Stomach smooth muscle (tissue), 2 donors: ENCODE measurements around the gene IFTAP.

Experiments used
- H3K27ac ChIP-seq: one replicate; pipeline ENCODE4 v1.7.0; 2013; ENCODE audit warnings: mild to moderate bottlenecking, low read length, inconsistent platforms
- H3K27me3 ChIP-seq, 2 donors: one replicate each; pipeline ENCODE4 v1.7.0; 2013; ENCODE audit warnings: low read length in 2 of 2; ENCODE audit not compliant: insufficient read depth in 2 of 2, control insufficient read depth in 1 of 2
- H3K36me3 ChIP-seq, 2 donors: one replicate each; pipeline ENCODE4 v1.7.0; 2013; ENCODE audit warnings: low read length in 2 of 2; ENCODE audit not compliant: control insufficient read depth in 2 of 2, insufficient read depth in 2 of 2
- H3K4me1 ChIP-seq: one replicate; pipeline ENCODE4 v1.7.0; 2013; ENCODE audit warnings: low read length; ENCODE audit not compliant: control insufficient read depth, insufficient read depth
- H3K4me3 ChIP-seq, 2 donors: one replicate each; pipeline ENCODE4 v1.7.0; 2013; ENCODE audit warnings: low read length in 2 of 2
- H3K9ac ChIP-seq, 2 donors: one replicate each; pipeline ENCODE4 v1.7.0; 2013; ENCODE audit warnings: low read length in 2 of 2, mild to moderate bottlenecking in 1 of 2
- H3K9me3 ChIP-seq, 2 donors: one replicate each; pipeline ENCODE4 v1.7.0; 2013; ENCODE audit warnings: low read length in 2 of 2; ENCODE audit not compliant: control insufficient read depth in 2 of 2
- donor health status: healthy.
- donor health status: Pancreatic carcinoma.

IFTAP gene

GRCh38 chr11:36619502-36619901, 25.2 kb downstream of the IFTAP start:
- peak overlapping the region; percentile 38 to 64 for H3K4me3 ChIP-seq
- peak overlapping the region; percentile 41 for H3K27ac ChIP-seq
- H3K27me3 ChIP-seq: no peaks in the 10 kb centered on the region
- no peaks in the 10 kb centered on the region for H3K36me3 ChIP-seq
- H3K4me1 ChIP-seq: peaks cover 5% of the 10 kb centered on the region
- no peaks in the 10 kb centered on the region for H3K9me3 ChIP-seq
- peak overlapping the region; percentile 12 to 47 for H3K9ac ChIP-seq

- Histone ChIP-seq H3K27ac (no peak overlapping the region), H3K4me1 (peaks cover 5% of the 10 kb centered on the region), H3K27me3 (no peaks in the 10 kb centered on the region), H3K4me3 (no peak overlapping the region), H3K9me3 (no peaks in the 10 kb centered on the region), H3K36me3 (no peaks in the 10 kb centered on the region), H3K9ac (no peak overlapping the region)
These were observed 25.9 kb downstream of the IFTAP start for GRCh38 chr11:36620246-36620645.

- Histone ChIP-seq H3K27ac (no peak overlapping the region), H3K4me1 (peaks cover 5% of the 10 kb centered on the region), H3K9me3 (no peaks in the 10 kb centered on the region), H3K4me3 (no peak overlapping the region), H3K9ac (no peak overlapping the region), H3K27me3 (no peaks in the 10 kb centered on the region), H3K36me3 (no peaks in the 10 kb centered on the region)
These were observed 28.3 kb downstream of the IFTAP start for GRCh38 chr11:36622431-36623136.

GRCh38 chr11:36623494-36623893, 29.2 kb downstream of the IFTAP start:
- H3K27ac ChIP-seq: no peak overlapping the region
- H3K9ac ChIP-seq: no peak overlapping the region
- peaks cover 3% of the 10 kb centered on the region for H3K4me1 ChIP-seq
- no peaks in the 10 kb centered on the region for H3K27me3 ChIP-seq
- no peak overlapping the region for H3K4me3 ChIP-seq
- H3K9me3 ChIP-seq: no peaks in the 10 kb centered on the region
- no peaks in the 10 kb centered on the region for H3K36me3 ChIP-seq

- no peaks in the 10 kb centered on the region for H3K4me1 ChIP-seq
- no peak overlapping the region for H3K27ac ChIP-seq
These were observed 32.7 kb downstream of the IFTAP start for GRCh38 chr11:36627006-36627405.

GRCh38 chr11:36627471-36627870, 33.2 kb downstream of the IFTAP start:
- Histone ChIP-seq H3K36me3 (no peaks in the 10 kb centered on the region), H3K4me3 (no peak overlapping the region), H3K9ac (no peak overlapping the region), H3K9me3 (no peaks in the 10 kb centered on the region), H3K27ac (no peak overlapping the region), H3K4me1 (no peaks in the 10 kb centered on the region), H3K27me3 (no peaks in the 10 kb centered on the region)

More at GRCh38 chr11:36627006-36627405, 32.7 kb downstream of the IFTAP start:
- no peaks in the 10 kb centered on the region for H3K9me3 ChIP-seq
- H3K4me3 ChIP-seq: no peak overlapping the region
- no peaks in the 10 kb centered on the region for H3K36me3 ChIP-seq
- H3K27me3 ChIP-seq: no peaks in the 10 kb centered on the region
- H3K9ac ChIP-seq: no peak overlapping the region

- Histone ChIP-seq H3K27ac (no peak overlapping the region), H3K27me3 (no peaks in the 10 kb centered on the region), H3K4me3 (no peak overlapping the region), H3K9me3 (no peaks in the 10 kb centered on the region), H3K4me1 (no peaks in the 10 kb centered on the region), H3K9ac (no peak overlapping the region), H3K36me3 (no peaks in the 10 kb centered on the region)
These were observed 33.8 kb downstream of the IFTAP start for GRCh38 chr11:36628141-36628540.

GRCh38 chr11:36628765-36629244, 34.5 kb downstream of the IFTAP start:
- H3K4me3 ChIP-seq: no peak overlapping the region
- H3K27ac ChIP-seq: no peak overlapping the region
- no peaks in the 10 kb centered on the region for H3K4me1 ChIP-seq
- no peaks in the 10 kb centered on the region for H3K27me3 ChIP-seq
- H3K9me3 ChIP-seq: no peaks in the 10 kb centered on the region
- no peaks in the 10 kb centered on the region for H3K36me3 ChIP-seq
- H3K9ac ChIP-seq: peak overlapping the region in 1 of 2 donors; percentile 21

GRCh38 chr11:36631774-36632173, 37.5 kb downstream of the IFTAP start:
- H3K4me3 ChIP-seq: no peak overlapping the region
- no peaks in the 10 kb centered on the region for H3K36me3 ChIP-seq
- H3K9ac ChIP-seq: no peak overlapping the region
- H3K27me3 ChIP-seq: no peaks in the 10 kb centered on the region
- H3K9me3 ChIP-seq: no peaks in the 10 kb centered on the region
- no peaks in the 10 kb centered on the region for H3K4me1 ChIP-seq
- H3K27ac ChIP-seq: no peak overlapping the region

GRCh38 chr11:36635066-36635862, 41.0 kb downstream of the IFTAP start:
- Histone ChIP-seq H3K4me1 (no peaks in the 10 kb centered on the region), H3K4me3 (no peak overlapping the region), H3K9ac (peak overlapping the region; percentile 1 to 6), H3K9me3 (no peaks in the 10 kb centered on the region), H3K27me3 (no peaks in the 10 kb centered on the region), H3K27ac (peak overlapping the region; percentile 56), H3K36me3 (no peaks in the 10 kb centered on the region)

GRCh38 chr11:36638556-36638955, 44.3 kb downstream of the IFTAP start:
- Histone ChIP-seq H3K9me3 (no peaks in the 10 kb centered on the region), H3K27ac (peak overlapping the region; percentile 25), H3K4me3 (no peak overlapping the region), H3K9ac (no peak overlapping the region), H3K36me3 (no peaks in the 10 kb centered on the region), H3K4me1 (no peaks in the 10 kb centered on the region), H3K27me3 (no peaks in the 10 kb centered on the region)
